ENCODE data around the gene PMS1. TPM values are rescaled to one million over a fixed set of nuclear protein-coding genes. Genes with fewer than 3 reads are reported as not detected.

PMS1 gene
- total and polyA plus RNA-seq, 2 experiments from 2014 or later = 53.7 to 64.1 TPM

DNA sequence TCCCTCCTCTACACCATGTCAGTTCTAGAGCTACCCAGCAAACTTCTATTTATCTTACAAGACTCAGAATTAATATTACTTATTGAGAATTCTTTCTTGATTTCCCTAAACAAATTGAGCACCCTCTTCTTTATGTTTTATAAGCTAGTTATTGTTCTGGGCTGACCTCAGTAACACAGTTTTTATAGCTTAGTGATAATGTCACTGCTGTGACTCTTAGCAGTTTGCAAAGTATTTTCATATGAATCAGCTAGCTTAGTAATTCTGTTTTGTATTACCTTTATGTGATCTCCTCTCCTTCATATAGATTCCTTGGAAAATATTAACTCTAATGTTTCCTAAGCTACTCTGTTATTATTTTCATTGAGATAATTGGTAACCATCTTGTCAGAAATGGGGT, 114.9 kb downstream of the PMS1 start:
- H3K4me1 Mint-ChIP-seq = no peaks in the 10 kb centered on the region
- H3K4me3 Mint-ChIP-seq = no peak overlapping the region
- no peaks in the 10 kb centered on the region for H3K27me3 Mint-ChIP-seq (ENCODE audit: insufficient read depth, low read depth, poor library complexity)
- H3K27ac Mint-ChIP-seq = no peak overlapping the region
- H3K79me2 ChIP-seq (replicated peaks; ENCODE audit: insufficient read depth) = no peaks in the 10 kb centered on the region
- ATAC-seq (no peak), DNase-seq (ENCODE audit: low spot score) (no peak)
- no peak overlapping the region for H2AFZ ChIP-seq
- TF ChIP-seq ZNF114 (CRISPR knock-in tag; IDR thresholded peaks at IDR 0.05) = no peak
- TF ChIP-seq, protein P1, sequence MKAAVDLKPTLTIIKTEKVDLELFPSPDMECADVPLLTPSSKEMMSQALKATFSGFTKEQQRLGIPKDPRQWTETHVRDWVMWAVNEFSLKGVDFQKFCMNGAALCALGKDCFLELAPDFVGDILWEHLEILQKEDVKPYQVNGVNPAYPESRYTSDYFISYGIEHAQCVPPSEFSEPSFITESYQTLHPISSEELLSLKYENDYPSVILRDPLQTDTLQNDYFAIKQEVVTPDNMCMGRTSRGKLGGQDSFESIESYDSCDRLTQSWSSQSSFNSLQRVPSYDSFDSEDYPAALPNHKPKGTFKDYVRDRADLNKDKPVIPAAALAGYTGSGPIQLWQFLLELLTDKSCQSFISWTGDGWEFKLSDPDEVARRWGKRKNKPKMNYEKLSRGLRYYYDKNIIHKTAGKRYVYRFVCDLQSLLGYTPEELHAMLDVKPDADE (IDR thresholded peaks at IDR 0.05) = no peak
- TF ChIP-seq NANOG (IDR thresholded peaks at IDR 0.05; ENCODE audit: borderline replicate concordance) = no peak
- no peak for TF ChIP-seq EZH2 (IDR thresholded peaks at IDR 0.05; ENCODE audit: low read depth, unreplicated experiment)
- no peak for TF ChIP-seq CREB1 (CRISPR knock-in tag; IDR thresholded peaks at IDR 0.05; ENCODE audit: low read depth)
- no peak for TF ChIP-seq STAT1 (IDR thresholded peaks at IDR 0.05; ENCODE audit: unreplicated experiment)
- H3K36me3 Mint-ChIP-seq (ENCODE audit: low read depth) = no peaks in the 10 kb centered on the region
- H3K27ac ChIP-seq (ENCODE audit: low read depth) = no peak overlapping the region
- no peak overlapping the region for H3K4me3 ChIP-seq
- H4K20me1 ChIP-seq (replicated peaks; ENCODE audit: insufficient read depth) = no peaks in the 10 kb centered on the region
- H3K4me1 ChIP-seq (ENCODE audit: insufficient read depth) = no peaks in the 10 kb centered on the region
- H3K27me3 ChIP-seq (ENCODE audit: insufficient read depth) = no peaks in the 10 kb centered on the region
- H3K36me3 ChIP-seq (ENCODE audit: insufficient read depth) = no peaks in the 10 kb centered on the region
- no peak overlapping the region for H3K4me2 ChIP-seq
- no peaks in the 10 kb centered on the region for H3F3A ChIP-seq (replicated peaks; ENCODE audit: low read depth)
- H3K9me3 Mint-ChIP-seq = no peaks in the 10 kb centered on the region
- H3K9me2 ChIP-seq (ENCODE audit: insufficient read depth) = no peaks in the 10 kb centered on the region

DNA sequence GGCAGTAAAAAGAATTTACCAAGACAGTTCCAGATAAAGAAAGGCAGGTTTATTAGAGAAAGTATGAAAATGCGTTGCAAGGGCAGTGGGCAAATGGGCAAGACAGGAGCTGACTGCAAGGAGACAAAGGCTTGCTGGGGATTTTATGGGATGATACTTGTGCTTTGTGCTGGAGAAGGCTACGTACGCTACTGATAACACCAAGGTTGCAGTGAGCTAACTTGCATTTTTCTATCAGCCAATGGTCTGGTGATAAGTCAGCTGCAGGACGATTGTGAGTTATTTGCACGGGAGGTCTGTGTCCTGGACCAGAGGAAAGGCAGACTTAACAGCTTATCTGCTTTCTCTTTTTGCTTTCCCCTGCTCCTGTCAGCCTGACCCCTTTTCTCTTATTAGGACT, 116.5 kb downstream of the PMS1 start:
- Mint-ChIP-seq H3K27ac (0 out of 2 replicates have a peak overlapping the region, but pooled peaks have one; percentile 1), H3K9me3 (no peaks in the 10 kb centered on the region), H3K36me3 (ENCODE audit: low read depth) (no peaks in the 10 kb centered on the region), H3K4me1 (no peaks in the 10 kb centered on the region), H3K27me3 (ENCODE audit: insufficient read depth, low read depth, poor library complexity) (no peaks in the 10 kb centered on the region), H3K4me3 (no peak overlapping the region)
- TF ChIP-seq CREB1 (CRISPR knock-in tag; IDR thresholded peaks at IDR 0.05; ENCODE audit: low read depth) (no peak), POLR2AphosphoS5 (IDR thresholded peaks at IDR 0.05; ENCODE audit: low read depth) (no peak), ZNF114 (CRISPR knock-in tag; IDR thresholded peaks at IDR 0.05) (no peak), JUNB (IDR thresholded peaks at IDR 0.05; ENCODE audit: unreplicated experiment) (no peak), STAT1 (IDR thresholded peaks at IDR 0.05; ENCODE audit: unreplicated experiment) (no peak)
- TF ChIP-seq, protein P1 (IDR thresholded peaks at IDR 0.05) = no peak
- TF ChIP-seq, protein P2, sequence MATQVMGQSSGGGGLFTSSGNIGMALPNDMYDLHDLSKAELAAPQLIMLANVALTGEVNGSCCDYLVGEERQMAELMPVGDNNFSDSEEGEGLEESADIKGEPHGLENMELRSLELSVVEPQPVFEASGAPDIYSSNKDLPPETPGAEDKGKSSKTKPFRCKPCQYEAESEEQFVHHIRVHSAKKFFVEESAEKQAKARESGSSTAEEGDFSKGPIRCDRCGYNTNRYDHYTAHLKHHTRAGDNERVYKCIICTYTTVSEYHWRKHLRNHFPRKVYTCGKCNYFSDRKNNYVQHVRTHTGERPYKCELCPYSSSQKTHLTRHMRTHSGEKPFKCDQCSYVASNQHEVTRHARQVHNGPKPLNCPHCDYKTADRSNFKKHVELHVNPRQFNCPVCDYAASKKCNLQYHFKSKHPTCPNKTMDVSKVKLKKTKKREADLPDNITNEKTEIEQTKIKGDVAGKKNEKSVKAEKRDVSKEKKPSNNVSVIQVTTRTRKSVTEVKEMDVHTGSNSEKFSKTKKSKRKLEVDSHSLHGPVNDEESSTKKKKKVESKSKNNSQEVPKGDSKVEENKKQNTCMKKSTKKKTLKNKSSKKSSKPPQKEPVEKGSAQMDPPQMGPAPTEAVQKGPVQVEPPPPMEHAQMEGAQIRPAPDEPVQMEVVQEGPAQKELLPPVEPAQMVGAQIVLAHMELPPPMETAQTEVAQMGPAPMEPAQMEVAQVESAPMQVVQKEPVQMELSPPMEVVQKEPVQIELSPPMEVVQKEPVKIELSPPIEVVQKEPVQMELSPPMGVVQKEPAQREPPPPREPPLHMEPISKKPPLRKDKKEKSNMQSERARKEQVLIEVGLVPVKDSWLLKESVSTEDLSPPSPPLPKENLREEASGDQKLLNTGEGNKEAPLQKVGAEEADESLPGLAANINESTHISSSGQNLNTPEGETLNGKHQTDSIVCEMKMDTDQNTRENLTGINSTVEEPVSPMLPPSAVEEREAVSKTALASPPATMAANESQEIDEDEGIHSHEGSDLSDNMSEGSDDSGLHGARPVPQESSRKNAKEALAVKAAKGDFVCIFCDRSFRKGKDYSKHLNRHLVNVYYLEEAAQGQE (IDR thresholded peaks at IDR 0.05; ENCODE audit: unreplicated experiment) = no peak
- TF ChIP-seq, protein P3, sequence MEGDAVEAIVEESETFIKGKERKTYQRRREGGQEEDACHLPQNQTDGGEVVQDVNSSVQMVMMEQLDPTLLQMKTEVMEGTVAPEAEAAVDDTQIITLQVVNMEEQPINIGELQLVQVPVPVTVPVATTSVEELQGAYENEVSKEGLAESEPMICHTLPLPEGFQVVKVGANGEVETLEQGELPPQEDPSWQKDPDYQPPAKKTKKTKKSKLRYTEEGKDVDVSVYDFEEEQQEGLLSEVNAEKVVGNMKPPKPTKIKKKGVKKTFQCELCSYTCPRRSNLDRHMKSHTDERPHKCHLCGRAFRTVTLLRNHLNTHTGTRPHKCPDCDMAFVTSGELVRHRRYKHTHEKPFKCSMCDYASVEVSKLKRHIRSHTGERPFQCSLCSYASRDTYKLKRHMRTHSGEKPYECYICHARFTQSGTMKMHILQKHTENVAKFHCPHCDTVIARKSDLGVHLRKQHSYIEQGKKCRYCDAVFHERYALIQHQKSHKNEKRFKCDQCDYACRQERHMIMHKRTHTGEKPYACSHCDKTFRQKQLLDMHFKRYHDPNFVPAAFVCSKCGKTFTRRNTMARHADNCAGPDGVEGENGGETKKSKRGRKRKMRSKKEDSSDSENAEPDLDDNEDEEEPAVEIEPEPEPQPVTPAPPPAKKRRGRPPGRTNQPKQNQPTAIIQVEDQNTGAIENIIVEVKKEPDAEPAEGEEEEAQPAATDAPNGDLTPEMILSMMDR (conservative IDR thresholded peaks at IDR 0.05; ENCODE audit: low read depth in 2 of 2) = no peak
- H3K36me3 ChIP-seq (ENCODE audit: insufficient read depth) = no peaks in the 10 kb centered on the region
- H3K4me1 ChIP-seq (ENCODE audit: insufficient read depth) = no peaks in the 10 kb centered on the region
- no peak overlapping the region for H3K4me3 ChIP-seq
- H3K9me2 ChIP-seq (ENCODE audit: insufficient read depth) = no peaks in the 10 kb centered on the region
- ATAC-seq (no peak), DNase-seq (ENCODE audit: low spot score) (no peak)
- no peak overlapping the region for H2AFZ ChIP-seq
- H3K4me2 ChIP-seq = no peak overlapping the region
- H4K20me1 ChIP-seq (replicated peaks; ENCODE audit: insufficient read depth) = no peaks in the 10 kb centered on the region
- no peaks in the 10 kb centered on the region for H3K79me2 ChIP-seq (replicated peaks; ENCODE audit: insufficient read depth)
- no peaks in the 10 kb centered on the region for H3F3A ChIP-seq (replicated peaks; ENCODE audit: low read depth)
- no peaks in the 10 kb centered on the region for H3K27me3 ChIP-seq (ENCODE audit: insufficient read depth)
- no peak overlapping the region for H3K27ac ChIP-seq (ENCODE audit: low read depth)
